GM12878 (cell line): Measurements from ENCODE around the gene ANKRD17. TPM values are rescaled to one million over a fixed set of nuclear protein-coding genes. Genes with fewer than 3 reads are reported as not detected.
A peak's percentile ranks its signal among the peaks of the same experiment; 100 is the strongest.

Experiments used
- BHLHE40 ChIP-seq, 2 experiments: fragments of 450-650 bp in 1 of 2; IDR thresholded peaks; 2 replicates each; pipeline ENCODE4 v1.6.1; 2011 to 2017; ENCODE audit warnings: low read depth in 2 of 2, borderline replicate concordance in 1 of 2, improper control_type of control experiment in 1 of 2, low read length in 1 of 2, mild to moderate bottlenecking in 1 of 2
- CBFB ChIP-seq: IDR thresholded peaks from 2 replicates; pipeline ENCODE4 v1.6.1; 2016; ENCODE audit warnings: antibody characterized with exemption, low read depth
- CEBPZ ChIP-seq: fragments of 150-350 bp; IDR thresholded peaks from 2 replicates; pipeline ENCODE4 v1.6.1; 2016; ENCODE audit warnings: low read depth, low read length
- CREM ChIP-seq: IDR thresholded peaks from 2 replicates; pipeline ENCODE4 v1.6.1; 2014; ENCODE audit warnings: antibody characterized with exemption, low read depth
- E4F1 ChIP-seq: fragments of 450-650 bp; IDR thresholded peaks from 2 replicates; pipeline ENCODE4 v1.6.1; 2018; ENCODE audit warnings: borderline replicate concordance, mild to moderate bottlenecking; ENCODE audit not compliant: partially characterized antibody
- HCFC1 ChIP-seq: fragments of 150-350 bp; IDR thresholded peaks from 2 replicates; pipeline ENCODE4 v1.6.1; 2014; ENCODE audit warnings: low read length
- IRF4 ChIP-seq: IDR thresholded peaks from 2 replicates; pipeline ENCODE4 v1.6.1; 2011; ENCODE audit warnings: low read depth, low read length
- MTA2 ChIP-seq: fragments of 450-650 bp; IDR thresholded peaks from 2 replicates; pipeline ENCODE4 v1.6.1; 2016; ENCODE audit warnings: low read depth, mild to moderate bottlenecking, moderate library complexity
- MTA3 ChIP-seq: IDR thresholded peaks from 2 replicates; pipeline ENCODE4 v1.6.1; 2012; ENCODE audit warnings: low read length, inconsistent platforms, borderline replicate concordance
- MYB ChIP-seq: fragments of 150-350 bp; IDR thresholded peaks from 2 replicates; pipeline ENCODE4 v1.6.1; 2014; ENCODE audit warnings: mild to moderate bottlenecking, low read depth, low read length, borderline replicate concordance
- NBN ChIP-seq: fragments of 450-650 bp; IDR thresholded peaks from 2 replicates; pipeline ENCODE4 v1.6.1; 2016
- NRF1 ChIP-seq: conservative IDR thresholded peaks from 2 replicates; pipeline ENCODE4 v1.6.1; 2011; ENCODE audit warnings: mild to moderate bottlenecking, low read depth, low read length, improper control_type of control experiment
- PAX8 ChIP-seq: fragments of 450-650 bp; IDR thresholded peaks from 2 replicates; pipeline ENCODE4 v1.6.1; 2017; ENCODE audit warnings: mild to moderate bottlenecking, moderate library complexity
- POLR2A ChIP-seq: IDR thresholded peaks from 2 replicates; pipeline ENCODE4 v1.6.1; 2011; ENCODE audit warnings: low read depth, mild to moderate bottlenecking, low read length
- RAD21 ChIP-seq: IDR thresholded peaks from 2 replicates; pipeline ENCODE4 v1.6.1; 2011; ENCODE audit warnings: mild to moderate bottlenecking, low read depth, low read length, moderate library complexity; ENCODE audit not compliant: insufficient read depth
- SUZ12 ChIP-seq: fragments of 200-600 bp; sonication (generic); IDR thresholded peaks from one replicate; pipeline ENCODE4 v1.6.1; 2018; ENCODE audit warnings: antibody characterized with exemption, mild to moderate bottlenecking; ENCODE audit not compliant: unreplicated experiment
- USF2 ChIP-seq: IDR thresholded peaks from 2 replicates; pipeline ENCODE4 v1.6.1; 2011; ENCODE audit warnings: low read depth, low read length, improper control_type of control experiment, borderline replicate concordance
- WRNIP1 ChIP-seq: IDR thresholded peaks from 2 replicates; pipeline ENCODE4 v1.6.1; 2011; ENCODE audit warnings: low read depth, low read length, improper control_type of control experiment, borderline replicate concordance
- ZBTB40 ChIP-seq: fragments of 450-650 bp; IDR thresholded peaks from 2 replicates; pipeline ENCODE4 v1.6.1; 2016; ENCODE audit warnings: mild to moderate bottlenecking, moderate library complexity, borderline replicate concordance
- polyA plus RNA-seq, 11 experiments: library from polyadenylated mRNA; depleted of rRNA in 4 of 11; unstranded in 6 of 11; stranded (reverse) in 5 of 11; fragments of >200 nt; fragmentation: Nextera tagmentation in 4 of 11; fragmentation: Illumina TruSeq in 1 of 11; extraction: Ambion mirVana in 4 of 11; extraction: Trizol in 1 of 11; gene quantifications; 1 replicate in 1 of 11; 2 replicates in 10 of 11; pipeline versions ENCODE4 v1.2.1 to v1.2.3, GENCODE V29; 2011 to 2016; ENCODE audit warnings: inconsistent platforms in 2 of 11, missing spikeins in 2 of 11, low read depth in 1 of 11
- total RNA-seq, 4 experiments: library from RNA; depleted of rRNA in 3 of 4; stranded (reverse); fragments of >200 nt in 3 of 4; fragmentation: Illumina TruSeq in 1 of 4; extraction: Trizol in 1 of 4; gene quantifications; 2 replicates each; pipeline versions ENCODE4 v1.2.1 to v1.2.3, GENCODE V29; 2013 to 2021

ANKRD17 gene
- total and polyA plus RNA-seq, 10 of the 15 experiments (the other 5 are each of a cell fraction or from before 2014, with no cell fraction given): 11.7 to 46.5 (median 32.6) TPM

- no peak for TF ChIP-seq CEBPZ
- no peak for TF ChIP-seq CBFB
- no peak for TF ChIP-seq IRF4
- no peak for TF ChIP-seq ZBTB40
- no peak for TF ChIP-seq CREM
- no peak for TF ChIP-seq SUZ12
- no peak for TF ChIP-seq RAD21
- no peak for TF ChIP-seq WRNIP1
- TF ChIP-seq NBN: peak; percentile 70; the same call in 1 of the 2 replicates
- TF ChIP-seq MTA3: no peak
- no peak for TF ChIP-seq MTA2
- TF ChIP-seq HCFC1: no peak
- no peak for TF ChIP-seq E4F1
- TF ChIP-seq NRF1: no peak
- TF ChIP-seq BHLHE40 (IDR thresholded peaks at IDR 0.05; ENCODE audit: borderline replicate concordance in 1 of 2, low read depth in 2 of 2, low read length in 1 of 2): peak in 1 of 2 experiments; percentile 14; a peak in 1 of 4 replicates
- TF ChIP-seq MYB: no peak
- TF ChIP-seq PAX8: no peak
- TF ChIP-seq POLR2A: no peak
- no peak for TF ChIP-seq USF2
- TF ChIP-seq, all 136 proteins: peak for 7
These were observed 755 bp downstream of the ANKRD17 start (continued) for GRCh38 chr4:73257651-73258435.
